Immature natural killer cell (primary cell): ENCODE data around the gene DGKZ. TPM values are rescaled to one million over a fixed set of nuclear protein-coding genes. Genes with fewer than 3 reads are reported as not detected.

Experiments used
- DNase-seq, 3 donors: peaks; one replicate each; pipeline ENCODE4 v3.0.0; 2022; ENCODE audit warnings: mixed read lengths in 1 of 3
- H3K27ac Mint-ChIP-seq, 6 donors: one replicate each; pipeline ENCODE4 v1.8.0; 2020; ENCODE audit warnings: mixed read lengths in 6 of 6, mild to moderate bottlenecking in 5 of 6, inconsistent platforms in 4 of 6, moderate library complexity in 3 of 6
- H3K27me3 Mint-ChIP-seq, 3 donors: one replicate each; pipeline ENCODE4 v1.8.0; 2020 to 2021; ENCODE audit warnings: low read depth in 3 of 3, mild to moderate bottlenecking in 3 of 3, mixed read lengths in 3 of 3, moderate library complexity in 3 of 3, inconsistent platforms in 1 of 3
- H3K36me3 Mint-ChIP-seq, 3 donors: one replicate each; pipeline ENCODE4 v1.8.0; 2020; ENCODE audit warnings: mixed read lengths in 3 of 3, inconsistent platforms in 2 of 3, mild to moderate bottlenecking in 2 of 3
- H3K4me1 Mint-ChIP-seq, 2 donors: one replicate each; pipeline ENCODE4 v1.8.0; 2020; ENCODE audit warnings: inconsistent platforms in 2 of 2, mild to moderate bottlenecking in 2 of 2, mixed read lengths in 2 of 2, moderate library complexity in 1 of 2
- H3K4me3 Mint-ChIP-seq, 5 donors: one replicate each; pipeline ENCODE4 v1.8.0; 2020; ENCODE audit warnings: mild to moderate bottlenecking in 5 of 5, mixed read lengths in 5 of 5, inconsistent platforms in 3 of 5, moderate library complexity in 3 of 5
- H3K9me3 Mint-ChIP-seq, 6 donors: one replicate each; pipeline ENCODE4 v1.8.0; 2020; ENCODE audit warnings: mild to moderate bottlenecking in 6 of 6, mixed read lengths in 6 of 6, inconsistent platforms in 4 of 6, moderate library complexity in 3 of 6
- polyA plus RNA-seq, 3 donors: library from polyadenylated mRNA; unstranded; fragments of 300-500 nt; fragmentation: Illumina TruSeq; gene quantifications; one replicate each; pipeline ENCODE4 v1.2.3, GENCODE V29; 2021

Gene DGKZ
- polyA plus RNA-seq, 3 donors from 2014 or later: 40.7 to 120 (median 63.6) TPM

DNA sequence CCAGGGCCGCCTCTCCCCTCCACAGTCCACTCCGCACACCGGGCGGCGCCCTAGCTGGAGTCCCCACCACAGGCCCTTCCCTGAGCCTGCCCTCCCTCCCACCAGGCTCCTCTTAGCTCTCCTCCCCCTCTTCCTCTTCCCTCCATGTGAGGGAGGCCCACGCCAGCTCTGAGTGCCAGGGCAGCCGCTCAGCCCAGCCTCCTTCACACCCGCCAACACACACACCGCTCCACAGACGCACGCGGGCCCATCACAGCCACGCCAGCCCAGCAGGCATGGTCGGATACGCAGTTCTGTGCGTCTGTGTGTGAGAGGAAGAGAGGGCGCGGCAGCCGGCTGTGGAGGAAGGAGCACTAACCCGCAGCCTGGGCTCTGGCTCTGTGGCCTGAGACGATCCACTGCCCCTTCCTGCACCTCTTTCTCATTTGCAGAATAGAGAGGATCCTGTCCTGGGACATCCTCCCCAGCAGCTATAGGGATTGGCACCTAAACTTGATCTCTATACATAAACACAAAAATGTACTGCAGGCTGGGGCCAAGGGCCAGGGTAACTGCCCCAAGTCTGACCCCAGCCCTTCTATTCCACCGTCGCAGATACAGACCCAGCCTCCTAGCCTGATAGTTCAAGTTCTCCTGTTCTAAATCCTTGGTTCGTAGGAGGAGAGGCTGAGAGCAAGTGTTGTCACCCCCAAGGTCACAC is 40.8 kb downstream of the DGKZ start:
- peaks cover 30 to 37% (median 32%) of the 10 kb centered on the region in 3 donors for H3K27me3 Mint-ChIP-seq

DNA sequence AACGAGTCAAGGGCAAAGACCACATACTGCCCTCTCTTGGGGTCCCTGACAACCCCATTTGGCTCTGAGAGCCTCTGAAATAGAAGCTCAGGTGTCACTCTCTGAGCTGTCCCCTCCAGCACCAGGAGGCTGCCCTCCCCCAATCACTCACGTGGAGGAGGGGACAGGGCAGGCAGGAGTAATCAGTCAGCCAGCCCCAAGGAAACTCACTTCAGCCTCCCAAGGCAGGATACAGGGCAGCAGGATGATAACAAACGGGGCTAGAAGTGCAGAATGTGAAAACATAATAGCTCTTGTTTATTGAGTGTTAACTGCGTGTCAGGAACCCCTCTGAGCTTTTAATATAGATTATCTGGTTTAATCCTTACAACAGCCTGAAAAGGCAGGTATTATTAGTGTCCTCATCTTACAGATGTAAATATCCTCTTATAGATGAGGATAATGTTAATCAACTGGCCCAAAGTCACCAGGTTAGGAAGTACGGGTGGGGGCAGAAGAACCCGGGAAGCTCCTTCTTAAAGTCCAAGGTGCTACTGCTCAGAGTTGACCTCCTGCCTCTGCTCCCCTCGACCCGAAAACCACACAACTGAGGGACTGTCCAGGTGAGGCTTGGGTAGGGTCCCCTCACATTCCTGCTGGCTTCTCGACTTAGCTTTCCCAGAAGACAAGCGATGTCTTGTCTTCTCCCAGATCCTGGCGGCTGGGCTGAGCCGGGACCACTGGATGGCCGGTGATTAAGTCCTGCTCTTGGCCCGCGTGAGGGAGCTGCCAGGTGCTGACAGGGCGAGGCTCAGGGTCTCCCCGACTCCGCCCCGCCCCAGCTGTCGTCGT is 41.6 kb downstream of the DGKZ start:
- Mint-ChIP-seq H3K27ac (no peak overlapping the region), H3K4me3 (peak overlapping the region in 2 of 5 donors; percentile 53 to 56), H3K4me1 (peaks cover 8 to 24% of the 10 kb centered on the region in 2 donors), H3K27me3 (peaks cover 34 to 36% (median 35%) of the 10 kb centered on the region in 3 donors), H3K9me3 (no peaks in the 10 kb centered on the region), H3K36me3 (no peaks in the 10 kb centered on the region)
- no peak for DNase-seq

More for the DNA sequence above, 40.8 kb downstream of the DGKZ start:
- no peaks in the 10 kb centered on the region for H3K9me3 Mint-ChIP-seq
- H3K4me1 Mint-ChIP-seq: peaks cover 7 to 20% of the 10 kb centered on the region in 2 donors
- H3K36me3 Mint-ChIP-seq: no peaks in the 10 kb centered on the region
- no peak overlapping the region for H3K27ac Mint-ChIP-seq
- DNase-seq: no peak
- H3K4me3 Mint-ChIP-seq: no peak overlapping the region

DNA sequence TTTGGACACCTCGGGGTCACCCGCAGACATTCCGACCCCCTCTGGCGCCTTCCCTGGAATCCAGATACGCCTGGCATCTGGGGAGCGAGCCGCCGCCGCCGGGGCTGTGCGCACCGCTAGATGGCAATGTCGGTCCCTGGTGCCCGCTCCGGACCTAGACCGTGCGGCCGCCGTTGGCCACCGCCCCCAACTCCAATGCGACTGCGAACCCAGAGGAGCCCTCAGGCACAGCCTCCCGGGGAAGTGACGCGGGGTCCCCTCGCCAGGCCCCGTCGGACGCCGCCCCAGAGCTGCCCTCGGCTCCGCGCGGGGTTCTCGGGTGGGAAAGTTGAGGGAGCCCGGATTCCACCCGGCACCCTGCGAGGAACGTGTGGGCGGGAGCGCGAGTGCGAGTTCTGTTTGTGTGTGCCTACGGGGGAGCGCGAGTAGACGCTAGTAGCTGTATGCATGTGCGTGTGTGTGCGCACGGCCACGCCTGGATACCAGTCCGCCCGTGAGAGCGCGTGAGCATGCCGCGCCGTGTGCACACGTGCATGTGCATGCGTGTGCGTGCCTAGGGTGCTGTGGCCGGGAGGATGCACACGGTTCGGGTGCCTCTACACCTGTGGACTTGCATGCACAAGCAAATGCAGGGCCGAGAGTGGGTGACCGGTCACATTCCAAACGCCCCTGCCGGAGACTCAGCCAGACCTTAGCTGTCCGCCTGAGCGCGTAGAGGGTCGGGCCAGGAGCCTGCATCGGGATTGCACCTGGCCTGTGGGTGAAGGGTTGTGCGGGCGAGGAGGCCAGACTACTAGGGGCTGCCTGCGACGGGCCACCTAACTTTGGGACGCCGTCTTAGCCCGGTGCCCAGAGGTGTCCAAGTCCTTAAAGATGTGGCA is 42.4 kb downstream of the DGKZ start:
- Mint-ChIP-seq H3K4me1 (peaks cover 8 to 24% of the 10 kb centered on the region in 2 donors), H3K9me3 (no peaks in the 10 kb centered on the region), H3K4me3 (peak overlapping the region in 3 of 5 donors; percentile 6 to 54 (median 18)), H3K27ac (no peak overlapping the region), H3K27me3 (peaks cover 33 to 42% (median 34%) of the 10 kb centered on the region in 3 donors), H3K36me3 (no peaks in the 10 kb centered on the region)
- no peak for DNase-seq

DNA sequence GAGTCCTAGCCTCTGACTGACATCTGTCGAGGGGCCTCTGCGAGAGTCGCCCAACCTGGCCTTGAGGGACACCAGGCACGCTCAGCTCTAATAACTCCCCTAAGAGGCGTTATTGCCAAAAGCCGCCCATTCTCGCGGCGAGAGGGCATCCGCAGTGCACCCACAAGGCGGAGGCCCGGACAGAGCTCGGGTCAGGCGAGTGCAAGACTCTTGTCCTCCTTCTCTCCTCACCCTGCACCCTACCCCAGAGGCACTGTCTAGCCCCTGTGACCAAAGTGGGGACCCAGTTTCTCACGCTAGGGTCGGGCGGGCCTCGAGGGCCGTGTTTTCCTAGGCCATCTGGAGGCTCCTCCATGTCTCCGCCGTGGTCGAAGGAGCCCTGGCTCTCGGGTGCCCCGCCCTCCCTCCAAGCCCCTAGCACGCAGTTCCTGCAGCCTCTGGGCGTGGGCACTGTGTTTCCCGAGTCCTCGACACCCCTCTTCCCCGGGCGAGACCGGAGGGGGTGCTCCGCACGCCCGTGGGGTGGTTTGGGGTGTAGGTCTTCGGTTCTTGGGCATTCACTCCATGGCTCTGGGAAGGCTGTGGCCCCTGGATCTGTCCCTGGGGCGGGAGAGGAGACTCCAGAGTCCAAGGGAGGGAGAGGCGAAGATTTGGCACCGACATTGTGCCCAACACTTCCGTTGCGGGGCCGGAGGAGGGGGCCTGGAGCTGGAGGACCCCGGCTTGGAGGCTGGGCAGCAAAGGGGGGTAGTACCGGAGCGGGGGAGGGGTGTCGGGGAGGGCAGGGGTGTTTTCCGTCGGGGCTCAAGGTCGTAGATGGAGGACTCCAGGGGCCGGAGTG is 43.3 kb downstream of the DGKZ start:
- Mint-ChIP-seq H3K27me3 (peaks cover 30 to 43% (median 34%) of the 10 kb centered on the region in 3 donors), H3K27ac (no peak overlapping the region), H3K4me3 (peak overlapping the region in 3 of 5 donors; percentile 18 to 54 (median 29)), H3K36me3 (no peaks in the 10 kb centered on the region), H3K4me1 (peaks cover 8 to 24% of the 10 kb centered on the region in 2 donors), H3K9me3 (no peaks in the 10 kb centered on the region)
- DNase-seq: no peak

GRCh38 chr11:46391186-46391577 is 43.9 kb downstream of the DGKZ start:
- Mint-ChIP-seq H3K9me3 (no peaks in the 10 kb centered on the region), H3K36me3 (peaks cover 0 to 2% (median 1%) of the 10 kb centered on the region in 3 donors), H3K27me3 (peaks cover 30 to 43% (median 33%) of the 10 kb centered on the region in 3 donors), H3K27ac (no peak overlapping the region), H3K4me1 (peaks cover 8 to 24% of the 10 kb centered on the region in 2 donors), H3K4me3 (no peak overlapping the region)
- DNase-seq: no peak

DNA sequence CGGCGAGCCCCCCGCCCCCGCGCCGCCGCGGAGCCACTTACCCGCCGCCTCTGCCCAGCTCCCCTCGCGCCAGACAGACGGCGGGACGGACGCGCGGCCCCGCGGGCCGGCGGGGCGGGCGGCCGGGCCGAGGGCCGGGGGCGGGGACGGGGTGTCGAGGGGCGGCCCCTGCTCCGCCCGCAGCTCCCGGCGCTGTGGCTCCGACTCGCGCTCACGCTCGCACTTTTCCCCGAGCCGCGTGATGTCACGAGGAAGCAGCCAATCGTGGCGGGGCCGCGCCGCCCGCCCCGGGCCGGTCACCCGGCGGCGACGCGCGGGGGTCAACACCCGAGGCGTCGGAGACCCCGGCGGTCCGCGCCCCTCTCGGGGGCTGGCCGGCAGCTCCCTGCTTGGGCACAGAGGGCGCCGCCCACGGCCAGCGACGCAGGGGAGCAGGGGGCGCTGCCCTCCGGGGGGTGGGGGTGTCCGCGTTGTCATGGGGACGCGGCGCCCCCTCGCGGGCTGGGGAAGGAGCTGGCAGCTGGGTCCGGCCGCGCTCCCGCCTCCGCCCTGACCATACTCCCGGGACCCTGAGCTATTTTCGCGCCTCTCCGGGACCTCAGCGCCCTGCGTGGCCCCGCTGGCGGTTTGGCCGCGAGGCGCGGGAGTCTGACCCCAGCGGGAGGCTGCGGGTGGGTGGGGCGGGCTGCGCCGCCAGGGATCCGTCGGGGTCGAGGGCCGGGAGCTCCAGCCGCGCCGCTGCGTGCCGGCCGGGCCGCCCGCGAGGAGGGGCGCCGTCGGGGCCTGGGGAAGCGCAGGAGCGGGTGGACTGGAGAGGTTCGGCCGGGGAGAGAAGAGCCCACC is 44.5 kb downstream of the DGKZ start, which contains the start of gene CHRM4:
TSS of gene CHRM4 (minus strand) at position 199 of the 843 bp plus-strand sequence. CDS start 5,219 bp downstream, outside the sequence.
- Mint-ChIP-seq H3K36me3 (peaks cover 0 to 6% (median 4%) of the 10 kb centered on the region in 3 donors), H3K9me3 (no peaks in the 10 kb centered on the region), H3K27ac (no peak within 1 kb of the TSS), H3K27me3 (peaks cover 27 to 43% (median 30%) of the 10 kb centered on the region in 3 donors), H3K4me1 (peaks cover 8 to 23% of the 10 kb centered on the region in 2 donors), H3K4me3 (peak within 1 kb of the TSS; percentile 64 to 84 (median 68))
- no peak for DNase-seq

- no peaks in the 10 kb centered on the region for H3K9me3 Mint-ChIP-seq
- peaks cover under 1 to 8% (median 7%) of the 10 kb centered on the region in 3 donors for H3K36me3 Mint-ChIP-seq
- peak; percentile 73 to 82 (median 80) for DNase-seq
- peak overlapping the region; percentile 64 to 84 (median 68) for H3K4me3 Mint-ChIP-seq
- peaks cover 8 to 23% of the 10 kb centered on the region in 2 donors for H3K4me1 Mint-ChIP-seq
- H3K27me3 Mint-ChIP-seq: peaks cover 24 to 42% (median 28%) of the 10 kb centered on the region in 3 donors
- H3K27ac Mint-ChIP-seq: no peak overlapping the region
These were observed 45.4 kb downstream of the DGKZ start for GRCh38 chr11:46392421-46393230.

DNA sequence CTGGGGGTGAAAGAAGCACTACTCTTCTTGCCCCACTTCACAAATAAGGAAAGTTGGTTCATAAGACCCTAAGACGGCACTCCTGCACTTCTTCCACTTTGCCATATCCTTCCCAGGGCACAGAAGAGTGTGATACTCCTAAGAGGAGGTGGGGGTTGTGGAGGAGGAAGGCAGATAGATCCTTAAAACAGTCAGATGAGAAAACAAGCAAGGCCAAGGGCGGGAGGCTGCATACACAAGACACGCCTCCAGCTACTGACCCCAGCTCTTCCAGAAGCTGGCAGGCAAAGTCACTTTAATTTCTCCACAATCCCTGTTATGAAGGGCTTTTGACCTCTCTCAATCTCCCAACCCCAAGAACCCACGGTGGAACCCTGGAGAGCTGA is 46.0 kb downstream of the DGKZ start:
- Mint-ChIP-seq H3K4me1 (peaks cover 8 to 19% of the 10 kb centered on the region in 2 donors), H3K4me3 (peak overlapping the region; percentile 64 to 84 (median 68)), H3K9me3 (no peaks in the 10 kb centered on the region), H3K36me3 (peaks cover 5 to 10% (median 8%) of the 10 kb centered on the region in 3 donors), H3K27me3 (peaks cover 23 to 41% (median 24%) of the 10 kb centered on the region in 3 donors), H3K27ac (no peak overlapping the region)
- DNase-seq: no peak

- Mint-ChIP-seq H3K36me3 (peaks cover 5 to 10% (median 8%) of the 10 kb centered on the region in 3 donors), H3K27me3 (peaks cover 17 to 36% (median 19%) of the 10 kb centered on the region in 3 donors), H3K4me3 (no peak overlapping the region), H3K4me1 (peaks cover 8 to 17% of the 10 kb centered on the region in 2 donors), H3K9me3 (no peaks in the 10 kb centered on the region), H3K27ac (no peak overlapping the region)
- DNase-seq: no peak
These were observed 46.5 kb downstream of the DGKZ start for GRCh38 chr11:46393759-46394158.

GRCh38 chr11:46397526-46397925 is 50.3 kb downstream of the DGKZ start:
- peaks cover 7 to 20% (median 11%) of the 10 kb centered on the region in 3 donors for H3K27me3 Mint-ChIP-seq
- H3K36me3 Mint-ChIP-seq: peaks cover 11 to 15% (median 14%) of the 10 kb centered on the region in 3 donors
- peaks cover 7 to 9% of the 10 kb centered on the region in 2 donors for H3K4me1 Mint-ChIP-seq
- no peak for DNase-seq
- no peaks in the 10 kb centered on the region for H3K9me3 Mint-ChIP-seq
- no peak overlapping the region for H3K27ac Mint-ChIP-seq
- no peak overlapping the region for H3K4me3 Mint-ChIP-seq
